Parathyroid adenoma (tissue), 2 donors: Measurements from ENCODE around the gene MAP7.

Experiments used
- H2AFZ ChIP-seq: fragments of 300-600 bp; sonication (generic); one replicate; pipeline ENCODE4 v1.7.0; 2017; ENCODE audit warnings: antibody characterized with exemption, mild to moderate bottlenecking
- H3K27ac ChIP-seq: fragments of 300-600 bp; sonication (generic); one replicate; pipeline ENCODE4 v1.7.0; 2017
- H3K27me3 ChIP-seq: fragments of 300-600 bp; sonication (generic); one replicate; pipeline ENCODE4 v1.7.0; 2017; ENCODE audit warnings: low read length; ENCODE audit not compliant: control insufficient read depth, insufficient read depth
- H3K36me3 ChIP-seq: fragments of 300-600 bp; sonication (generic); one replicate; pipeline ENCODE4 v1.7.0; 2017; ENCODE audit warnings: low read length; ENCODE audit not compliant: control insufficient read depth, insufficient read depth
- H3K4me1 ChIP-seq: fragments of 300-600 bp; sonication (generic); one replicate; pipeline ENCODE4 v1.7.0; 2017; ENCODE audit warnings: control low read depth
- H3K4me2 ChIP-seq: fragments of 300-600 bp; sonication (generic); one replicate; pipeline ENCODE4 v1.7.0; 2017; ENCODE audit warnings: low read length
- H3K4me3 ChIP-seq: fragments of 300-600 bp; sonication (generic); one replicate; pipeline ENCODE4 v1.7.0; 2017; ENCODE audit warnings: low read depth, low read length
- H3K79me2 ChIP-seq: fragments of 300-600 bp; sonication (generic); one replicate; pipeline ENCODE4 v1.7.0; 2017; ENCODE audit warnings: control low read depth
- H3K9ac ChIP-seq: fragments of 300-600 bp; sonication (generic); one replicate; pipeline ENCODE4 v1.7.0; 2017; ENCODE audit warnings: mild to moderate bottlenecking
- H3K9me3 ChIP-seq: fragments of 300-600 bp; sonication (generic); one replicate; pipeline ENCODE4 v1.7.0; 2017; ENCODE audit warnings: low read length; ENCODE audit not compliant: control insufficient read depth
- CTCF ChIP-seq: fragments of 300-600 bp; sonication (generic); IDR thresholded peaks from one replicate; pipeline ENCODE4 v1.7.0; 2017; ENCODE audit warnings: antibody characterized with exemption, mild to moderate bottlenecking
- donor health status: primary hyperparathyroidism.

Gene MAP7

DNA sequence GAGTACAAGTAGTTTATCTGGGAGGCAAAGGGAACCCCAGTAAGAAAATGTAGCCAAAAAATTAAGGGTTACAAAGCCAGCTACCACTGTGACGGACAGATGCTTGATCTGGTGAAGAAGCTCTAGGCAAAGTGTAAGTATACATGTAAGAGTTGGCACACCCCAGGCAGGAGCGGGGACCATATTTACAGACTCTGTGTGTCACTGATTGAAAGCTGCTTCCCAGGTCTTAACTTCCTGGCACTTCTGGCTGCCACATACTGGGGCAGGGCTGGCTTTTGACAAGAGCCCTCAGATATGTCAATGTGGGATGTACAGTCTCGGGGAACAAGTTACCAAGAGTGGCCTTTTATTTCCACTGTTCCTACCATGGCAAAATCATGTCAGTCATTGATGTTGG, 212.6 kb downstream of the MAP7 start:
- Histone ChIP-seq H2AFZ (no peak overlapping the region), H3K27ac (no peak overlapping the region), H3K4me1 (no peaks in the 10 kb centered on the region), H3K9ac (no peak overlapping the region), H3K4me3 (no peak overlapping the region), H3K4me2 (no peak overlapping the region), H3K27me3 (no peaks in the 10 kb centered on the region), H3K9me3 (no peaks in the 10 kb centered on the region), H3K36me3 (no peaks in the 10 kb centered on the region), H3K79me2 (no peaks in the 10 kb centered on the region)
- TF ChIP-seq CTCF, result no peak

GRCh38 chr6:136337121-136337520, 213.1 kb downstream of the MAP7 start:
- no peaks in the 10 kb centered on the region for H3K4me1 ChIP-seq
- H3K27me3 ChIP-seq, result no peaks in the 10 kb centered on the region
- H3K9ac ChIP-seq, result no peak overlapping the region
- no peak for TF ChIP-seq CTCF
- H3K4me3 ChIP-seq, result no peak overlapping the region
- H2AFZ ChIP-seq, result no peak overlapping the region
- no peaks in the 10 kb centered on the region for H3K36me3 ChIP-seq
- no peak overlapping the region for H3K27ac ChIP-seq
- H3K79me2 ChIP-seq, result no peaks in the 10 kb centered on the region
- H3K9me3 ChIP-seq, result no peaks in the 10 kb centered on the region
- no peak overlapping the region for H3K4me2 ChIP-seq

DNA sequence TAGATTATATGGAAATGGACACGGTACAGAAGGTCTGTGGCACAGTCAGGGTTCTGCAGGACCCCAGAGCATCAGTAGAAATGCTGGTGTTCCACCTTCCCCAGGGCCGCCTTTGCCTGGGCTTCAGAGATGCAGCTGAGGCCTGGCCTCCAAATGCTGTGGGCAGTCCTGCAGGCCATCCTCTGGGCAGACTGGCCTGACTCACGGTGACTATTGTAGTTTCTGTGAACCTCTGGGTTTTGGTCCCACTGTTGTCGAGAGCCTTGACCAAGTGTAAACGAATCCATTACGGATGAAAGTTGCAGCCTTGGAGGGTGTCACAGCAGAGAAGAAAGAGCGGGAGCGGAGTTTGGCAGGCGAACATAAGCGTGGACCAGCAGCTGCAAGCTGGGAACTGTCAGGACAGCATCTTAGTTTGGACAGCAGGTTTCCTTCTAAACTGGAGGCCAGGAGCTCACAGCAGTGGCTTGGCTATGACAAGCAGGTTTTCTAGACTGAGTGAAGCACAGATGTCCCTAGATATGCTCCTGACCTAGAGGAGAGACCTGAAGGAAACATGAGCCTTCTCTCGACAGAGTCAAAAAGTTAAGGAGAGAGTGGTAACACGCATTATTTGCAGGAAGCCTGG, 214.4 kb downstream of the MAP7 start:
- Histone ChIP-seq H3K4me1 (no peaks in the 10 kb centered on the region), H3K79me2 (no peaks in the 10 kb centered on the region), H3K4me3 (no peak overlapping the region), H2AFZ (no peak overlapping the region), H3K27me3 (no peaks in the 10 kb centered on the region), H3K4me2 (no peak overlapping the region), H3K9ac (no peak overlapping the region), H3K36me3 (no peaks in the 10 kb centered on the region), H3K27ac (no peak overlapping the region), H3K9me3 (no peaks in the 10 kb centered on the region)
- TF ChIP-seq CTCF, result no peak

DNA sequence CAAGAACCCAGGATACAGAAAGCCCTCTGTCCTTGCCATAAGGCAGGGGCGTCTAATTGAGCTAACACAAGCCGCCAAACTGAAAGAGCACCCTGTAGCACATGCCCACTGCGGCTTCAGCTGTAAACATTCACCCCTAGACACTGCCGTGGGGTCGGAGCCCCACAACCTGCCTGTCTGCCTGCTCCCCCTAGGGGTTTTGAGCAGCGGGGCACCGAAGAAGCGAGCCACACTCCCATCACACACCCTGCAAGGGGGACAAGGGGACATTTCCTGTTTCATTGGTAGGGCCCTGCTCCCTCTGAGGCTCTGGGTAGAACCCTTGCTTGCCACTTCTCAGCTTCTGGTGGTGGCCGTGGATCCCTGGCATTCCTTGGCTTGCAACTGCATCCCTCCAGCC, 215.4 kb downstream of the MAP7 start:
- no peak overlapping the region for H3K9ac ChIP-seq
- no peaks in the 10 kb centered on the region for H3K36me3 ChIP-seq
- H3K79me2 ChIP-seq, result no peaks in the 10 kb centered on the region
- H3K4me1 ChIP-seq, result no peaks in the 10 kb centered on the region
- no peak overlapping the region for H3K27ac ChIP-seq
- no peak for TF ChIP-seq CTCF
- no peaks in the 10 kb centered on the region for H3K9me3 ChIP-seq
- H2AFZ ChIP-seq, result no peak overlapping the region
- H3K27me3 ChIP-seq, result no peaks in the 10 kb centered on the region
- no peak overlapping the region for H3K4me2 ChIP-seq
- H3K4me3 ChIP-seq, result no peak overlapping the region

- H3K27me3 ChIP-seq, result no peaks in the 10 kb centered on the region
- no peaks in the 10 kb centered on the region for H3K36me3 ChIP-seq
- H3K27ac ChIP-seq, result no peak overlapping the region
- no peak overlapping the region for H3K4me3 ChIP-seq
- H2AFZ ChIP-seq, result no peak overlapping the region
- no peak for TF ChIP-seq CTCF
- H3K79me2 ChIP-seq, result no peaks in the 10 kb centered on the region
- H3K4me2 ChIP-seq, result no peak overlapping the region
- H3K9me3 ChIP-seq, result no peaks in the 10 kb centered on the region
- H3K9ac ChIP-seq, result no peak overlapping the region
- H3K4me1 ChIP-seq, result no peaks in the 10 kb centered on the region
Measured at GRCh38 chr6:136334465-136334846, 215.8 kb downstream of the MAP7 start.
